Transverse colon (tissue), 3 donors: ENCODE measurements around the gene IER3.

ENCODE experiments used
- EP300 ChIP-seq: sonication (generic); formaldehyde crosslinking; IDR thresholded peaks from one replicate; pipeline ENCODE4 v1.6.1; 2017; ENCODE audit warnings: antibody characterized with exemption, low read depth
- POLR2A ChIP-seq: fragments of 450-650 bp; IDR thresholded peaks from one replicate; pipeline ENCODE4 v1.6.1; 2016; ENCODE audit warnings: antibody characterized with exemption, mild to moderate bottlenecking, moderate library complexity
- TF ChIP-seq, protein P1 (sequence below), 5 experiments: fragments of 200-600 bp in 3 of 5; fragments of 450-650 bp in 2 of 5; sonication (generic) in 3 of 5; IDR thresholded peaks; 1 replicate in 2 of 5; 2 replicates in 3 of 5; pipeline ENCODE4 v1.5.1; 2016 to 2017; ENCODE audit warnings: antibody characterized with exemption in 5 of 5, inconsistent platforms in 3 of 5, mild to moderate bottlenecking in 2 of 5, moderate library complexity in 1 of 5

DNA sequence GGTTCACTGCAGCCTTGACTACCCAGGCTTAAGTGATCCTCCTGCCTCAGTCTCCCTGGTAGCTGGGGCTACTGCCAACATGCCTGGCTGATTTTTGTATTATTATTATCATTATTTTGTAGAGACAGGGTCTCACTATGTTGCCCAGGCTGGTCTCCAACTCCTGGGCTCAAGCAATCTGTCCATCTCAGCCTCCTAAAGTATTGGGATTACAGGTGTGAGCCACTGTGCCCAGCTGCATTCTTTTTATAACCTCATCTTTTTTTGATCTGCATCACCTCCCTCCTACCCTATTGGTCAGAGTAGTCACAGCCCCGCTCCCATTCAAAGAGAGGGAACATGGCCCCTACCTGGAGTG, 23.6 kb upstream of the IER3 start:
- TF ChIP-seq, protein P1, sequence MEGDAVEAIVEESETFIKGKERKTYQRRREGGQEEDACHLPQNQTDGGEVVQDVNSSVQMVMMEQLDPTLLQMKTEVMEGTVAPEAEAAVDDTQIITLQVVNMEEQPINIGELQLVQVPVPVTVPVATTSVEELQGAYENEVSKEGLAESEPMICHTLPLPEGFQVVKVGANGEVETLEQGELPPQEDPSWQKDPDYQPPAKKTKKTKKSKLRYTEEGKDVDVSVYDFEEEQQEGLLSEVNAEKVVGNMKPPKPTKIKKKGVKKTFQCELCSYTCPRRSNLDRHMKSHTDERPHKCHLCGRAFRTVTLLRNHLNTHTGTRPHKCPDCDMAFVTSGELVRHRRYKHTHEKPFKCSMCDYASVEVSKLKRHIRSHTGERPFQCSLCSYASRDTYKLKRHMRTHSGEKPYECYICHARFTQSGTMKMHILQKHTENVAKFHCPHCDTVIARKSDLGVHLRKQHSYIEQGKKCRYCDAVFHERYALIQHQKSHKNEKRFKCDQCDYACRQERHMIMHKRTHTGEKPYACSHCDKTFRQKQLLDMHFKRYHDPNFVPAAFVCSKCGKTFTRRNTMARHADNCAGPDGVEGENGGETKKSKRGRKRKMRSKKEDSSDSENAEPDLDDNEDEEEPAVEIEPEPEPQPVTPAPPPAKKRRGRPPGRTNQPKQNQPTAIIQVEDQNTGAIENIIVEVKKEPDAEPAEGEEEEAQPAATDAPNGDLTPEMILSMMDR (IDR thresholded peaks at IDR 0.05): no peak
- no peak for TF ChIP-seq EP300
- no peak for TF ChIP-seq POLR2A
